Femur (tissue), 1 donor: ENCODE results near the gene ABHD10.

Experiments
- DNase-seq: peaks from one replicate; pipeline ENCODE4 v3.0.0-alpha.2; 2017

Gene ABHD10

DNA sequence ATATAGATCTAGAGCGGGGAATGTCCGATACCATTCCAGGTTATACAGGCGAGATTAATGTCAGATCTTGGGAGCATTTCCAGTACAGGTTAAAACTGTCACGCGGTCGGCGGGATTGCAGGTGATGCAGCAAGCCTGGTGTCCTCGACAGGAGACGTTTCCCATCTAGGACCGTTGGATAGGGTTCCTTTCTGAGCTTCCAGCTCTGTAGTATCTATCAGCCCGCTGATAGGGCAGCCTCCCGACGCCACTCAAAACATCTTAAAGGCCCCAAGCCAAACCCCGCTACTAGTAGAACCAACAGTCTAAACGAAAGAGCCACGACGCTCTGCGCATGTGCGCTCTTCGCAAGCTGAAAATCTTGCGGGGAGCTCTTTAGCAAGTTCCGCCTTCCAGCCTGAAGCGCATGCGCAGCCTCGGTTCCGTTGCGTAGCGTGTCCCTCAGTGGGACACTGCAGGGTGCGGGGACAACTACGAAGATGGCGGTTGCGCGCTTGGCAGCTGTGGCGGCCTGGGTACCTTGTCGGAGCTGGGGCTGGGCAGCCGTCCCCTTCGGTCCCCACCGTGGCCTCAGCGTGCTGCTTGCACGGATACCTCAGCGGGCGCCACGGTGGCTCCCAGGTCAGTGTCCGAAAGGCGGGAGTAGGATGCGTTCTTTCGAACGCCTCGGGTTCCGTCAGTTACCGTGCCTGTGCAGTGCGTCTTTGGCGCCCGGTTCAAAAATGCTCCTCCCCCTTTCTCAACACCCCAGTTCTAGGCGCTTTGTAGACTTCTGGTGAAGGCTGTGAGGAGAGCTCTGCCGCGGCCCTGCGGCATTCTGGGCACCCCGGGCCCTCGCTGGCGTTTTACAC lies at the start of gene ABHD10:
ABHD10 (plus strand) TSS at position 444 of the 851 bp plus-strand sequence; CDS start at position 480, 36 bp downstream.
- DNase-seq = peak; percentile 97

- no peak for DNase-seq
These were observed 49.3 kb upstream of the ABHD10 start for GRCh38 chr3:111929484-111929883.

- DNase-seq = no peak
These were observed 45.9 kb upstream of the ABHD10 start for GRCh38 chr3:111932946-111933345.

DNA sequence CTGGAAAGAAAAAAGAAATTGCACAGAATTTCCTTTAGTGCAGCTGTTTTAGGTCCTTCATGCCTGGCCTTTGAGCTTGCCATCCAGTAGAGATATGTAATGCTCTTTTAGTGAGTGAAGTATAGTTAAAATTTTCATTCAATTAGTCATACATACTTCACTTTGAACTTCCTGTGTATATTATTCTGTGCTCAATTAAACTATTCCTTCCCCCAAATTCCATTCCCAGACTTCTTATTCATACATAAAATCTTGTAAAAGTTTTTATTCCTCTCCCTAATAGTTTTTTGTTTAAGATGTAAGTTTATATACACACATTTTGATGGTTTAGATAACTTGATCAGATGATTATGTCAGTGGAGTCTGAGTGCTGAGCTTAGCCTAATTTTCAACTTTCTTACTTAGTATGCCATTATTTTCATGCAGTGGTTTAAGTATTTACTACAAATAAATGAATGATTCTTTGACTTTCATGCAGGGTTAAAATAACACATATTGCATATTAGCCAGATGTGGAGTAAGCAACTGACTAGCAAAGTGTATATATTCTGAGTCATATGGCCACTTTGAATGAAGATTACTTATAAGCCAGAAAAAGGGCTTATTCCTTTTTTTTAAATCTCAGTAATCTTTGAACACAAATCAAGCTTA lies 42.5 kb upstream of the ABHD10 start:
- DNase-seq = no peak

GRCh38 chr3:111936967-111937366 lies 41.9 kb upstream of the ABHD10 start:
- no peak for DNase-seq

GRCh38 chr3:111937871-111938270 lies 41.0 kb upstream of the ABHD10 start:
- no peak for DNase-seq

DNA sequence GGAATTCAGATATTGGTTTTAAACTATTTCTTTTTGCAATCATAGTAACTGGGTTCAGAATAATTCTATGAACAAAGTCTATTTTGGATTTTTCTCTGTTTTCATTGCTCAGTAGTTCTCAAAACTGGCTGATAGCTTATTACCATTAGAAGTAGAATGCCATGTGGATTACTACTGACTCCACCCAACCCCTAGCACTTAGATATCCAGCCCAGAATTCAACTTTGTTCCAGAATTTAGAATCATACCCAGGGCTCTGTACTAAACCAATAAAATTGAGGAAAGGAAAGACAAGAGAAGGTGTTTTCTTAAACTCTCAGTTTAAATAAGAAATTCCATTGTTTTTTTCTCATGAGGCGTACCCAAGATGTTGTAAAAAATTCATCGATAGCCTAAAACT lies 39.0 kb upstream of the ABHD10 start:
- DNase-seq = no peak

DNA sequence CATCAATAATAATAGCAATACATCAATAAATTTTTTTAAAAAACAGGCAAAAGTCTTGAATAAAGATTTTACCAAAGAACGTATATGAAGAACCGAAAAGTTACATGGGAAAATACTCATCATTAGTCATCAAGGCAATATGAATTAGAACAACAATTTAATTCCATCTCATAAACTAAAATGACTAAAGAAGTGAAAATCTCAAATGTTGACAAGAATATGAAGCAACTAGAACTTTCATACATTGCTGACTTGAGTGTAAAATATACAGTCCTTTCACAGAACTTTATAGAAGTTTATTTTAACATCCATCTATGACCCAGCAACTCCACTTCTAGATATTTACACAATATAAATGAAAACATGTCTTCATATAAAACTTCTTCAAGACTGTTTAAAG lies 35.3 kb upstream of the ABHD10 start:
- no peak for DNase-seq

- DNase-seq = no peak
These were observed 34.5 kb upstream of the ABHD10 start for GRCh38 chr3:111944372-111944771.

GRCh38 chr3:111947231-111947630 lies 31.6 kb upstream of the ABHD10 start:
- no peak for DNase-seq

- DNase-seq = no peak
These were observed 30.0 kb upstream of the ABHD10 start for GRCh38 chr3:111948786-111949185.

- DNase-seq = no peak
These were observed 29.1 kb upstream of the ABHD10 start for GRCh38 chr3:111949712-111950111.

DNA sequence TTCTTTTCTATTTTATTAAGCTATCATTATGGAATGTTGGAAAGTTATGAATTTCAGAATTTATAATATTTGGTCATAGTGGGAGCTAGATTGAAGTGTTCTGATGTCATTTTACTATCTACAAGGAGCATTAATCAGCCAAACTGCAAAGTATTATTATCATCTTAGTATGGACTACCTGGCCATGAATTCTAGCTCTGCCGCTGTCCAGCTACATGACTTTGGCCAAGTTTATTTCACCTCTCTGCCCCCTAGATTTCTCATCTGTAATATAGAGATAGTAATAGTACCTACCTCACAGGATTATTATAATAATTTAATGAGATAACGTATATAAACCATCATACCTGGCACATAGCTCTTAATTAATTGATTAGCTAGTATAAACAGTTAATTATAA lies 27.8 kb upstream of the ABHD10 start:
- DNase-seq = no peak

DNA sequence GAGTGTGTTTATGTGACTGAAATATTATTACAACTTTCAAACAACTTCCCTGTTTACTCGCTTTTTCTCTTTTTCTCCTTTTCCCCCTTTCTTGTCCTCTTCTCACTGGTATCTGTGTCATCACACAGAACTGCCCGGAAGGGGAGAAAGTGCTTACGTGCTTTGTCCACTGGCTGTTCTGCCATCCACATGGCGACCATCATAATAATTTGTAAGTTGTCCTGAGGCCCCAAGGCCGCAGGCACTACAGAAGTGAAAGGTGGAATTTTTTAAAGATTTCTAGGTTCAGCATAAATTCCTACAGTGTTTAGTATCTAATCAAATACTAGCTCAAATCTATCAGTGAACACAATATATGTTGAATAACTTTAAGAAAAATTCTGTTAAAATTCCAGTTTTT lies 26.7 kb upstream of the ABHD10 start:
- DNase-seq = no peak

GRCh38 chr3:111952866-111953450 lies 25.9 kb upstream of the ABHD10 start:
- DNase-seq = no peak

GRCh38 chr3:111954228-111954990 lies 24.4 kb upstream of the ABHD10 start:
- DNase-seq = no peak

- DNase-seq = no peak
These were observed 22.9 kb upstream of the ABHD10 start for GRCh38 chr3:111955876-111956275.

DNA sequence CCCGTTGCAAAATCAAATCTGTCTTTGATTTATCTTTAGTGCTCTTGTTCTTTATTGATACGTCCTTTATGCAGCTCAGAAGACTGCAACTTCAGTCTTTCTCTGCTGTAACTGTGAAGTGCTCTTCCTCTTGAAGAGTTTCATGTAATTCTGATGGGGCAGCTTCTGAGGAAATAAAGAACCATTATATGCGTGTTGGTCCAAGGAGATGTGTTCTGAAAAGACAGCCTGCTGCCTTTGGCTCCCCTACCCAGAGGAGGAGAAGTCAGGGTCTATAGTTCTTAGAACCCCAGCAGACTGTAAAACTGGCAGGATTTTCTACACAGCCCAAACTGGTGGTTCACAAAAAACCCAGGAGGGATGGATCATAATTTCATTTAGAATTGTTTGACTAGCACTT lies 22.4 kb upstream of the ABHD10 start:
- no peak for DNase-seq

- DNase-seq = peak; percentile 35
These were observed 21.7 kb upstream of the ABHD10 start for GRCh38 chr3:111956995-111957734.

- no peak for DNase-seq
These were observed 17.2 kb upstream of the ABHD10 start for GRCh38 chr3:111961461-111962164.

GRCh38 chr3:111963424-111963823 lies 15.4 kb upstream of the ABHD10 start:
- DNase-seq = no peak

DNA sequence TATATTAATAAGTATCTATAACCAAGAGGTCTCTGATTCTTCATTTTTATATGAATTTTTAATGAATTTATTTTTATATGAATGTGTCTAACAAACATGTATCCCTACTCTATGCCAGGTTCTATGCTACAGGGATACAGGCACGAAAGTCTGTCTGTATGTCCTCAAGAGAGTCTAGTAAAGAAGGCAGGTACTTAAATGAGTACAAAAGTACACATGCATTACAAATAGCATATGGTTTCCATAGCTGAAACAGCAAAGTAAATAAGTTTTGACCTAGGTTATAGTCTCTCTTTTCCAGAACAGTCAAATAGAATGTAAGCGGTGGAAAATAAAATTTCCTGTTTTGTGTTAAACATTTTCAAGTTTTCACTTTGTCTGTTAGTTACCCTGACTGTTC lies 13.3 kb upstream of the ABHD10 start:
- no peak for DNase-seq
